Measurements from ENCODE around the gene RASGRF1. TPM values are rescaled to one million over a fixed set of nuclear protein-coding genes. Genes with fewer than 3 reads are reported as not detected.

RASGRF1 gene
- total RNA-seq, 1 donor from 2014 or later = not detected

Other genes starting within 250 kb of the RASGRF1 start
- 343 TPM for gene MORF4L1, start 217.9 kb downstream of the RASGRF1 start, total RNA-seq
- gene CTSH, start 145.7 kb downstream of the RASGRF1 start, total RNA-seq = 72.3 TPM
- gene ANKRD34C, start 191.9 kb upstream of the RASGRF1 start, total RNA-seq = not detected
- 14.6 TPM for gene TMED3, start 220.3 kb upstream of the RASGRF1 start, total RNA-seq

Measured in left ventricle myocardium superior (tissue), 1 donor.